WTC11 (cell line): Measurements from ENCODE around the gene CDK17.

Experiments
- CBFB ChIP-seq: sonication (generic); formaldehyde crosslinking; IDR thresholded peaks from 2 replicates; pipeline ENCODE4 v1.8.1; 2022; ENCODE audit warnings: mild to moderate bottlenecking, low read depth, missing genetic modification reagents
- CREB1 ChIP-seq: sonication (generic); formaldehyde crosslinking; IDR thresholded peaks from 2 replicates; pipeline ENCODE4 v1.8.0; 2023; ENCODE audit warnings: mild to moderate bottlenecking, missing genetic modification reagents
- CREM ChIP-seq: sonication (generic); formaldehyde crosslinking; IDR thresholded peaks from 2 replicates; pipeline ENCODE4 v1.8.1; 2022; ENCODE audit warnings: mild to moderate bottlenecking, missing genetic modification reagents, moderate library complexity
- NFE2L1 ChIP-seq: sonication (generic); formaldehyde crosslinking; IDR thresholded peaks from 2 replicates; pipeline ENCODE4 v1.8.1; 2023; ENCODE audit warnings: missing genetic modification reagents
- SP1 ChIP-seq: sonication (generic); formaldehyde crosslinking; conservative IDR thresholded peaks from 2 replicates; pipeline ENCODE4 v1.8.1; 2022; ENCODE audit warnings: missing genetic modification reagents
- TP53 ChIP-seq: sonication (generic); formaldehyde crosslinking; IDR thresholded peaks from 2 replicates; pipeline ENCODE4 v1.8.1; 2023; ENCODE audit warnings: mild to moderate bottlenecking, missing genetic modification reagents
- ZNF121 ChIP-seq: sonication (generic); formaldehyde crosslinking; IDR thresholded peaks from 2 replicates; pipeline ENCODE4 v1.8.0; 2023; ENCODE audit warnings: missing genetic modification reagents
- TF ChIP-seq, protein P1 (sequence below): fragments of 200-600 bp; IDR thresholded peaks from 2 replicates; pipeline ENCODE4 v1.8.0; 2022; ENCODE audit warnings: antibody characterized with exemption
- TF ChIP-seq, protein P2 (sequence below): sonication (generic); formaldehyde crosslinking; IDR thresholded peaks from 2 replicates; pipeline ENCODE4 v1.8.1; 2023; ENCODE audit warnings: mild to moderate bottlenecking, missing genetic modification reagents, moderate library complexity
- TF ChIP-seq, protein P3 (sequence below): sonication (generic); formaldehyde crosslinking; IDR thresholded peaks from 2 replicates; pipeline ENCODE4 v1.8.1; 2022; ENCODE audit warnings: mild to moderate bottlenecking, moderate library complexity, missing genetic modification reagents
- TF ChIP-seq, protein P4 (sequence below): sonication (generic); formaldehyde crosslinking; conservative IDR thresholded peaks from 2 replicates; pipeline ENCODE4 v1.8.1; 2022; ENCODE audit warnings: mild to moderate bottlenecking, missing genetic modification reagents
- TF ChIP-seq, protein P5 (sequence below): sonication (generic); formaldehyde crosslinking; IDR thresholded peaks from 2 replicates; pipeline ENCODE4 v1.8.0; 2022; ENCODE audit warnings: mild to moderate bottlenecking, missing genetic modification reagents
- TF ChIP-seq, protein P6 (sequence below): sonication (generic); formaldehyde crosslinking; IDR thresholded peaks from 2 replicates; pipeline ENCODE4 v1.8.1; 2022; ENCODE audit warnings: low read depth, missing genetic modification reagents, borderline replicate concordance

DNA sequence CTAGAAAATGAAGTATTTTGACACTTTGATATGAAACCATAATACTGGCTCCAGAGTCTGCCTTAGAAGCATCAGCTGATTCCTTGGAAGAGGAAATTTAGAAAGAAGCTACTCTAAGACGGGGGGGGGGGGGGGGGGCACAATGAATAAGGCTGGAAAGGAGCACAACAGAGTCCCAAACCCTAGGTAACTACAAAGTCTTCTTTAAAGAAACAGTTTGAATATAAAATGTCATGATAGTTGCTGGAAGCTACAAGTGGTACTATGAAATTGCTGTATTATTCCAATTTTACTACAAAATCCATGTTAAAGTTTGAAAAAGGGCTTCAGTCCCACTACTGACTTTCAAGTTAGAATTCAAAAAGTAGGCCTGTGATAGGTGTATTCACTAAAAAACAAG lies 31.6 kb downstream of the CDK17 start:
- TF ChIP-seq, protein P1, sequence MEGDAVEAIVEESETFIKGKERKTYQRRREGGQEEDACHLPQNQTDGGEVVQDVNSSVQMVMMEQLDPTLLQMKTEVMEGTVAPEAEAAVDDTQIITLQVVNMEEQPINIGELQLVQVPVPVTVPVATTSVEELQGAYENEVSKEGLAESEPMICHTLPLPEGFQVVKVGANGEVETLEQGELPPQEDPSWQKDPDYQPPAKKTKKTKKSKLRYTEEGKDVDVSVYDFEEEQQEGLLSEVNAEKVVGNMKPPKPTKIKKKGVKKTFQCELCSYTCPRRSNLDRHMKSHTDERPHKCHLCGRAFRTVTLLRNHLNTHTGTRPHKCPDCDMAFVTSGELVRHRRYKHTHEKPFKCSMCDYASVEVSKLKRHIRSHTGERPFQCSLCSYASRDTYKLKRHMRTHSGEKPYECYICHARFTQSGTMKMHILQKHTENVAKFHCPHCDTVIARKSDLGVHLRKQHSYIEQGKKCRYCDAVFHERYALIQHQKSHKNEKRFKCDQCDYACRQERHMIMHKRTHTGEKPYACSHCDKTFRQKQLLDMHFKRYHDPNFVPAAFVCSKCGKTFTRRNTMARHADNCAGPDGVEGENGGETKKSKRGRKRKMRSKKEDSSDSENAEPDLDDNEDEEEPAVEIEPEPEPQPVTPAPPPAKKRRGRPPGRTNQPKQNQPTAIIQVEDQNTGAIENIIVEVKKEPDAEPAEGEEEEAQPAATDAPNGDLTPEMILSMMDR = no peak
- TF ChIP-seq, protein P2, sequence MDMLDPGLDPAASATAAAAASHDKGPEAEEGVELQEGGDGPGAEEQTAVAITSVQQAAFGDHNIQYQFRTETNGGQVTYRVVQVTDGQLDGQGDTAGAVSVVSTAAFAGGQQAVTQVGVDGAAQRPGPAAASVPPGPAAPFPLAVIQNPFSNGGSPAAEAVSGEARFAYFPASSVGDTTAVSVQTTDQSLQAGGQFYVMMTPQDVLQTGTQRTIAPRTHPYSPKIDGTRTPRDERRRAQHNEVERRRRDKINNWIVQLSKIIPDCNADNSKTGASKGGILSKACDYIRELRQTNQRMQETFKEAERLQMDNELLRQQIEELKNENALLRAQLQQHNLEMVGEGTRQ = no peak
- TF ChIP-seq, protein P3, sequence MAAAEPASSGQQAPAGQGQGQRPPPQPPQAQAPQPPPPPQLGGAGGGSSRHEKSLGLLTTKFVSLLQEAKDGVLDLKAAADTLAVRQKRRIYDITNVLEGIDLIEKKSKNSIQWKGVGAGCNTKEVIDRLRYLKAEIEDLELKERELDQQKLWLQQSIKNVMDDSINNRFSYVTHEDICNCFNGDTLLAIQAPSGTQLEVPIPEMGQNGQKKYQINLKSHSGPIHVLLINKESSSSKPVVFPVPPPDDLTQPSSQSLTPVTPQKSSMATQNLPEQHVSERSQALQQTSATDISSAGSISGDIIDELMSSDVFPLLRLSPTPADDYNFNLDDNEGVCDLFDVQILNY = no peak
- no peak for TF ChIP-seq ZNF121
- no peak for TF ChIP-seq CBFB (CRISPR knock-in tag)
- TF ChIP-seq, protein P4, sequence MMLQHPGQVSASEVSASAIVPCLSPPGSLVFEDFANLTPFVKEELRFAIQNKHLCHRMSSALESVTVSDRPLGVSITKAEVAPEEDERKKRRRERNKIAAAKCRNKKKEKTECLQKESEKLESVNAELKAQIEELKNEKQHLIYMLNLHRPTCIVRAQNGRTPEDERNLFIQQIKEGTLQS (CRISPR knock-in tag) = no peak
- no peak for TF ChIP-seq CREM (CRISPR knock-in tag)
- TF ChIP-seq, protein P5, sequence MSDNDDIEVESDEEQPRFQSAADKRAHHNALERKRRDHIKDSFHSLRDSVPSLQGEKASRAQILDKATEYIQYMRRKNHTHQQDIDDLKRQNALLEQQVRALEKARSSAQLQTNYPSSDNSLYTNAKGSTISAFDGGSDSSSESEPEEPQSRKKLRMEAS (CRISPR knock-in tag) = no peak
- TF ChIP-seq, protein P6, sequence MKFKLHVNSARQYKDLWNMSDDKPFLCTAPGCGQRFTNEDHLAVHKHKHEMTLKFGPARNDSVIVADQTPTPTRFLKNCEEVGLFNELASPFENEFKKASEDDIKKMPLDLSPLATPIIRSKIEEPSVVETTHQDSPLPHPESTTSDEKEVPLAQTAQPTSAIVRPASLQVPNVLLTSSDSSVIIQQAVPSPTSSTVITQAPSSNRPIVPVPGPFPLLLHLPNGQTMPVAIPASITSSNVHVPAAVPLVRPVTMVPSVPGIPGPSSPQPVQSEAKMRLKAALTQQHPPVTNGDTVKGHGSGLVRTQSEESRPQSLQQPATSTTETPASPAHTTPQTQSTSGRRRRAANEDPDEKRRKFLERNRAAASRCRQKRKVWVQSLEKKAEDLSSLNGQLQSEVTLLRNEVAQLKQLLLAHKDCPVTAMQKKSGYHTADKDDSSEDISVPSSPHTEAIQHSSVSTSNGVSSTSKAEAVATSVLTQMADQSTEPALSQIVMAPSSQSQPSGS = no peak
- TF ChIP-seq CREB1 (CRISPR knock-in tag) = no peak
- TF ChIP-seq SP1 (CRISPR knock-in tag) = no peak
- no peak for TF ChIP-seq TP53 (CRISPR knock-in tag)
- TF ChIP-seq NFE2L1 = no peak
